Naive thymus-derived CD4-positive, alpha-beta T cell (primary cell): ENCODE measurements around the gene TSSC4. TPM values are rescaled to one million over a fixed set of nuclear protein-coding genes. Genes with fewer than 3 reads are reported as not detected.

Experiments used
- ATAC-seq: fragments of 150-1000 bp; cut with Tn5 transposase; 2 replicates; pipeline ENCODE4 v1.10.0; 2021; ENCODE audit warnings: mild to moderate bottlenecking, moderate library complexity
- CTCF ChIA-PET: fragments of 350-600 bp; sonication (Branson Sonifier 250); formaldehyde crosslinking; loops from one replicate; lab custom pipeline; 2021; ENCODE audit warnings: antibody characterized with exemption; lab: Charles Lee
- POLR2A ChIA-PET: fragments of 350-600 bp; sonication (Branson Sonifier 250); formaldehyde crosslinking; loops from one replicate; lab custom pipeline; 2021; ENCODE audit warnings: antibody characterized with exemption, inconsistent platforms; lab: Charles Lee
- DNase-seq, 9 donors: peaks; one replicate each; pipeline versions ENCODE4 v3.0.0 to v3.0.0-alpha.2; 2020 to 2022; ENCODE audit warnings: mixed read lengths in 1 of 9
- H3K27ac ChIP-seq: one replicate; pipeline ENCODE4 v1.7.0; 2013; ENCODE audit warnings: mild to moderate bottlenecking, low read depth, low read length, moderate library complexity
- H3K27me3 ChIP-seq, 2 donors: one replicate each; pipeline ENCODE4 v1.7.0; 2013; ENCODE audit warnings: low read length in 2 of 2, mild to moderate bottlenecking in 2 of 2, moderate library complexity in 2 of 2; ENCODE audit not compliant: control insufficient read depth in 2 of 2, insufficient read depth in 2 of 2
- H3K36me3 ChIP-seq, 3 experiments: 1 replicate in 2 of 3; 2 replicates in 1 of 3; pipeline ENCODE4 v1.7.0; 2013; ENCODE audit warnings: low read length in 3 of 3, mild to moderate bottlenecking in 3 of 3, moderate library complexity in 1 of 3; ENCODE audit not compliant: insufficient read depth in 3 of 3, control insufficient read depth in 2 of 3
- H3K4me1 ChIP-seq, 2 donors: one replicate each; pipeline ENCODE4 v1.7.0; 2013; ENCODE audit warnings: low read length in 2 of 2, mild to moderate bottlenecking in 2 of 2, moderate library complexity in 1 of 2; ENCODE audit not compliant: control insufficient read depth in 2 of 2, insufficient read depth in 2 of 2
- H3K4me3 ChIP-seq: 2 replicates; pipeline ENCODE4 v1.7.0; 2013; ENCODE audit warnings: mild to moderate bottlenecking, low read length
- H3K9me3 ChIP-seq, 3 experiments: 1 replicate in 2 of 3; 2 replicates in 1 of 3; pipeline ENCODE4 v1.7.0; 2013; ENCODE audit warnings: low read length in 3 of 3; ENCODE audit not compliant: control insufficient read depth in 2 of 3
- H3K27ac Mint-ChIP-seq, 9 donors: one replicate each; pipeline ENCODE4 v1.8.0; 2020 to 2022; ENCODE audit warnings: mixed read lengths in 9 of 9, mild to moderate bottlenecking in 8 of 9, moderate library complexity in 5 of 9, inconsistent platforms in 2 of 9
- H3K27me3 Mint-ChIP-seq, 5 donors: one replicate each; pipeline ENCODE4 v1.8.0; 2021 to 2022; ENCODE audit warnings: mixed read lengths in 5 of 5, mild to moderate bottlenecking in 1 of 5
- H3K36me3 Mint-ChIP-seq, 5 donors: one replicate each; pipeline ENCODE4 v1.8.0; 2020 to 2022; ENCODE audit warnings: mixed read lengths in 5 of 5, mild to moderate bottlenecking in 3 of 5, inconsistent platforms in 1 of 5
- H3K4me1 Mint-ChIP-seq, 7 donors: one replicate each; pipeline ENCODE4 v1.8.0; 2020 to 2022; ENCODE audit warnings: mixed read lengths in 7 of 7, mild to moderate bottlenecking in 3 of 7, inconsistent platforms in 1 of 7
- H3K4me3 Mint-ChIP-seq, 10 donors: one replicate each; pipeline ENCODE4 v1.8.0; 2020 to 2022; ENCODE audit warnings: mild to moderate bottlenecking in 10 of 10, mixed read lengths in 10 of 10, moderate library complexity in 6 of 10, inconsistent platforms in 2 of 10
- H3K9me3 Mint-ChIP-seq, 11 donors: one replicate each; pipeline ENCODE4 v1.8.0; 2020 to 2022; ENCODE audit warnings: mixed read lengths in 11 of 11, mild to moderate bottlenecking in 4 of 11, inconsistent platforms in 1 of 11, moderate library complexity in 1 of 11
- intact Hi-C, 2 donors: fragments of 100-400 bp; cut with micrococcal nuclease; formaldehyde crosslinking; loops; one replicate each; pipeline ENCODE4 v1.15.1; 2023
- polyA plus RNA-seq, 2 donors: library from polyadenylated mRNA; unstranded; fragments of 300-500 nt; fragmentation: Illumina TruSeq; gene quantifications; one replicate each; pipeline ENCODE4 v1.2.3, GENCODE V29; 2021
- total RNA-seq, 6 experiments: library from RNA in 5 of 6; stranded (reverse) in 5 of 6; gene quantifications; 1 replicate in 5 of 6; 2 replicates in 1 of 6; pipeline ENCODE4 v1.2.3 and lab custom pipeline; 2021 to 2026

Gene TSSC4
- total and polyA plus RNA-seq, 7 experiments from 2014 or later, result 43.6 to 83.7 (median 51.7) TPM

- Histone ChIP-seq H3K4me3 (no peak overlapping the region), H3K9me3 (no peaks in the 10 kb centered on the region), H3K27me3 (no peaks in the 10 kb centered on the region), H3K36me3 (no peaks in the 10 kb centered on the region), H3K27ac (no peak overlapping the region), H3K4me1 (peaks cover 0 to 10% of the 10 kb centered on the region in 2 donors)
- intact Hi-C loops, result no loop called here
- Mint-ChIP-seq H3K27me3 (no peaks in the 10 kb centered on the region), H3K27ac (no peak overlapping the region), H3K9me3 (no peaks in the 10 kb centered on the region), H3K4me3 (no peak overlapping the region), H3K4me1 (peaks cover 0 to 3% (median 2%) of the 10 kb centered on the region in 7 donors), H3K36me3 (no peaks in the 10 kb centered on the region)
- ATAC-seq, result no peak
- no peak for DNase-seq
- CTCF ChIA-PET, result interaction anchor here (1.0 to 7.2 kb wide), 4 partner anchors 108 to 229 kb away, joined by 3 to 167 read pairs (median 23); partner anchors contain the start of genes C11orf21 and TSPAN32
- POLR2A ChIA-PET, result no interaction called here
Measured at GRCh38 chr11:2423157-2424025, 22.8 kb downstream of the TSSC4 start.

GRCh38 chr11:2424811-2425495, 24.4 kb downstream of the TSSC4 start:
- ChIA-PET POLR2A (interaction anchor here (1.4 kb wide), 1 partner anchor 120 kb away, joined by 3 read pairs; no protein-coding TSS in a partner anchor), CTCF (interaction anchor here (0.7 to 4.9 kb wide), 4 partner anchors 63 to 226 kb away, joined by 3 to 77 read pairs (median 3); no protein-coding TSS in a partner anchor)
- intact Hi-C loops, result loop anchor here (5.0 kb wide), 2 partner anchors 667 to 792 kb away; partner anchors contain the start of gene MRGPRG (in 1 of the 2)
- H3K27me3 ChIP-seq, result no peaks in the 10 kb centered on the region
- H3K4me1 Mint-ChIP-seq, result no peaks in the 10 kb centered on the region
- DNase-seq (no peak), ATAC-seq (no peak)
- no peaks in the 10 kb centered on the region for H3K9me3 ChIP-seq
- H3K36me3 ChIP-seq, result no peaks in the 10 kb centered on the region
- H3K4me3 Mint-ChIP-seq, result no peak overlapping the region
- H3K4me3 ChIP-seq, result no peak overlapping the region
- no peaks in the 10 kb centered on the region for H3K27me3 Mint-ChIP-seq
- H3K4me1 ChIP-seq, result peaks cover 0 to 10% of the 10 kb centered on the region in 2 donors
- no peaks in the 10 kb centered on the region for H3K9me3 Mint-ChIP-seq
- H3K36me3 Mint-ChIP-seq, result no peaks in the 10 kb centered on the region
- H3K27ac ChIP-seq, result no peak overlapping the region
- no peak overlapping the region for H3K27ac Mint-ChIP-seq

- no peak overlapping the region for H3K27ac ChIP-seq
- ChIA-PET CTCF (interaction anchor here (0.7 to 4.9 kb wide), 5 partner anchors 102 to 227 kb away, joined by 3 to 77 read pairs (median 3); no protein-coding TSS in a partner anchor), POLR2A (interaction anchor here (1.4 kb wide), 1 partner anchor 120 kb away, joined by 3 read pairs; no protein-coding TSS in a partner anchor)
- no peaks in the 10 kb centered on the region for H3K36me3 Mint-ChIP-seq
- no peak for DNase-seq
- no peak overlapping the region for H3K27ac Mint-ChIP-seq
- H3K9me3 Mint-ChIP-seq, result no peaks in the 10 kb centered on the region
- no peaks in the 10 kb centered on the region for H3K9me3 ChIP-seq
- no peak for ATAC-seq
- H3K36me3 ChIP-seq, result no peaks in the 10 kb centered on the region
- H3K27me3 Mint-ChIP-seq, result no peaks in the 10 kb centered on the region
- no peak overlapping the region for H3K4me3 Mint-ChIP-seq
- no peaks in the 10 kb centered on the region for H3K27me3 ChIP-seq
- H3K4me3 ChIP-seq, result no peak overlapping the region
- intact Hi-C loops, result loop anchor here (5.0 kb wide), 2 partner anchors 667 to 792 kb away; partner anchors contain the start of gene MRGPRG (in 1 of the 2)
- no peaks in the 10 kb centered on the region for H3K4me1 Mint-ChIP-seq
- H3K4me1 ChIP-seq, result peaks cover 0 to 4% of the 10 kb centered on the region in 2 donors
Measured at GRCh38 chr11:2425506-2425905, 25.0 kb downstream of the TSSC4 start.

GRCh38 chr11:2426221-2426620, 25.7 kb downstream of the TSSC4 start:
- Mint-ChIP-seq H3K4me1 (no peaks in the 10 kb centered on the region), H3K9me3 (no peaks in the 10 kb centered on the region), H3K27ac (no peak overlapping the region), H3K36me3 (no peaks in the 10 kb centered on the region), H3K27me3 (no peaks in the 10 kb centered on the region), H3K4me3 (no peak overlapping the region)
- Histone ChIP-seq H3K9me3 (no peaks in the 10 kb centered on the region), H3K36me3 (no peaks in the 10 kb centered on the region), H3K4me1 (no peaks in the 10 kb centered on the region), H3K27ac (no peak overlapping the region), H3K4me3 (no peak overlapping the region), H3K27me3 (no peaks in the 10 kb centered on the region)
- ATAC-seq (no peak), DNase-seq (no peak)
- CTCF ChIA-PET, result interaction anchor here (0.7 to 4.9 kb wide), 3 partner anchors 102 to 121 kb away, joined by 3 to 77 read pairs (median 4); no protein-coding TSS in a partner anchor
- POLR2A ChIA-PET, result interaction anchor here (1.4 to 2.5 kb wide), 2 partner anchors 105 to 121 kb away, joined by 3 to 8 read pairs; no protein-coding TSS in a partner anchor
- intact Hi-C loops, result loop anchor here (5.0 kb wide), 2 partner anchors 666 to 791 kb away; partner anchors contain the start of gene MRGPRG (in 1 of the 2)

- H3K36me3 ChIP-seq, result no peaks in the 10 kb centered on the region
- H3K4me3 Mint-ChIP-seq, result no peak overlapping the region
- H3K27me3 ChIP-seq, result no peaks in the 10 kb centered on the region
- no peaks in the 10 kb centered on the region for H3K27me3 Mint-ChIP-seq
- no peaks in the 10 kb centered on the region for H3K9me3 Mint-ChIP-seq
- DNase-seq (no peak), ATAC-seq (no peak)
- H3K27ac Mint-ChIP-seq, result no peak overlapping the region
- intact Hi-C loops, result loop anchor here (5.0 kb wide), 2 partner anchors 665 to 790 kb away; partner anchors contain the start of gene MRGPRG (in 1 of the 2)
- H3K27ac ChIP-seq, result no peak overlapping the region
- no peaks in the 10 kb centered on the region for H3K9me3 ChIP-seq
- H3K36me3 Mint-ChIP-seq, result no peaks in the 10 kb centered on the region
- H3K4me1 Mint-ChIP-seq, result peaks cover 0 to 4% (median 0%) of the 10 kb centered on the region in 7 donors
- no peak overlapping the region for H3K4me3 ChIP-seq
- CTCF ChIA-PET, result interaction anchor here (1.1 to 4.9 kb wide), 3 partner anchors 106 to 466 kb away, joined by 4 to 77 read pairs (median 4); no protein-coding TSS in a partner anchor
- no peaks in the 10 kb centered on the region for H3K4me1 ChIP-seq
- POLR2A ChIA-PET, result interaction anchor here (0.6 to 2.5 kb wide), 2 partner anchors 104 to 241 kb away, joined by 3 to 8 read pairs; no protein-coding TSS in a partner anchor
Measured at GRCh38 chr11:2426826-2427521, 26.4 kb downstream of the TSSC4 start.
